Sigmoid colon (tissue), 4 donors: ENCODE measurements around the gene PCDHA8.

Experiments
- CTCF ChIP-seq, 4 experiments: fragments of 450-650 bp in 3 of 4; fragments of 200-600 bp in 1 of 4; IDR thresholded peaks; one replicate each; pipeline ENCODE4 v1.5.1; 2016 to 2019; ENCODE audit warnings: antibody characterized with exemption in 4 of 4, mild to moderate bottlenecking in 3 of 4, moderate library complexity in 2 of 4
- EP300 ChIP-seq, 4 donors: sonication (generic); formaldehyde crosslinking; IDR thresholded peaks; one replicate each; pipeline ENCODE4 v1.6.1; 2017; ENCODE audit warnings: antibody characterized with exemption in 4 of 4
- POLR2A ChIP-seq, 2 donors: fragments of 450-650 bp; IDR thresholded peaks; one replicate each; pipeline ENCODE4 v1.6.1; 2016; ENCODE audit warnings: antibody characterized with exemption in 2 of 2, mild to moderate bottlenecking in 2 of 2, moderate library complexity in 2 of 2

GRCh38 chr5:140840978-140841962 is at the start of gene PCDHA8:
- TF ChIP-seq CTCF (IDR thresholded peaks at IDR 0.05): no peak
- no peak for TF ChIP-seq EP300 (IDR thresholded peaks at IDR 0.05)
- TF ChIP-seq POLR2A (IDR thresholded peaks at IDR 0.05): no peak
